ENCODE data around the gene TCEAL1. TPM values are rescaled to one million over a fixed set of nuclear protein-coding genes. Genes with fewer than 3 reads are reported as not detected.

The TCEAL1 gene
- total and polyA plus RNA-seq, 2 of the 13 experiments (the other 11 are each of a cell fraction or from before 2014, with no cell fraction given), result 11.2 to 14.8 TPM

DNA sequence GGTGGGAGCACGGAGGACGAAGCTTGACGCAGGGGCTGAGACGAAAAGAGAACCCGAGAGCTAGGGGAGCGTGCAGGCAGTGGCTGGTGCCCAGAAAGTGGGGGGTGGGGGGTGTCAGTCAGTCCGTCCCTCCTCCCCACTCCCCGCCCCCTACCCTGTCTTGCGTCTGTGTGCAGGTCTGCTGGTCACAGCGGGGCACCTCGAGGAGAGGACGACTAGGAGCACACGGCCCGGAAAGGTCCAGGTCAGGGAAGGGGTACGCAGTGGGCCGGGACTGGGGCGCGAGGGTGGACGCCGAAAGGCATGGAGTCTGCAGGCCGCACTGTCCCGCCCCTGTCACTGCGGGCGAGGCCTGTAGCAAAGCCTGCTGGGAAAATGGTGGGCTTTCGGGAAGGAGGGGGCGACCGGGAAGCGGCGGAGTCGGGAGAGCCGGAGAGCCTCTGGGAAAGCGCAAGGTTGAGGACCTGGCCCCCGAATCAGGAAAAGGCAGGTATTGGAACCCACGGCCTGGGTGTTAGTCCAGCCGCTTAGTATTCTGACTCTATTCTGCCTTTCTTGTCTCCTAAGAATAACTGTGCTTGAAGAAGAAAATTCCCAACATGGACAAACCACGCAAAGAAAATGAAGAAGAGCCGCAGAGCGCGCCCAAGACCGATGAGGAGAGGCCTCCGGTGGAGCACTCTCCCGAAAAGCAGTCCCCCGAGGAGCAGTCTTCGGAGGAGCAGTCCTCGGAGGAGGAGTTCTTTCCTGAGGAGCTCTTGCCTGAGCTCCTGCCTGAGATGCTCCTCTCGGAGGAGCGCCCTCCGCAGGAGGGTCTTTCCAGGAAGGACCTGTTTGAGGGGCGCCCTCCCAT, 769 bp downstream of the TCEAL1 start (continued):
- TF ChIP-seq, protein P1, sequence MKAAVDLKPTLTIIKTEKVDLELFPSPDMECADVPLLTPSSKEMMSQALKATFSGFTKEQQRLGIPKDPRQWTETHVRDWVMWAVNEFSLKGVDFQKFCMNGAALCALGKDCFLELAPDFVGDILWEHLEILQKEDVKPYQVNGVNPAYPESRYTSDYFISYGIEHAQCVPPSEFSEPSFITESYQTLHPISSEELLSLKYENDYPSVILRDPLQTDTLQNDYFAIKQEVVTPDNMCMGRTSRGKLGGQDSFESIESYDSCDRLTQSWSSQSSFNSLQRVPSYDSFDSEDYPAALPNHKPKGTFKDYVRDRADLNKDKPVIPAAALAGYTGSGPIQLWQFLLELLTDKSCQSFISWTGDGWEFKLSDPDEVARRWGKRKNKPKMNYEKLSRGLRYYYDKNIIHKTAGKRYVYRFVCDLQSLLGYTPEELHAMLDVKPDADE (CRISPR knock-in tag; IDR thresholded peaks at IDR 0.05), result no peak
- TF ChIP-seq, protein P2, sequence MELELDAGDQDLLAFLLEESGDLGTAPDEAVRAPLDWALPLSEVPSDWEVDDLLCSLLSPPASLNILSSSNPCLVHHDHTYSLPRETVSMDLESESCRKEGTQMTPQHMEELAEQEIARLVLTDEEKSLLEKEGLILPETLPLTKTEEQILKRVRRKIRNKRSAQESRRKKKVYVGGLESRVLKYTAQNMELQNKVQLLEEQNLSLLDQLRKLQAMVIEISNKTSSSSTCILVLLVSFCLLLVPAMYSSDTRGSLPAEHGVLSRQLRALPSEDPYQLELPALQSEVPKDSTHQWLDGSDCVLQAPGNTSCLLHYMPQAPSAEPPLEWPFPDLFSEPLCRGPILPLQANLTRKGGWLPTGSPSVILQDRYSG (CRISPR knock-in tag; IDR thresholded peaks at IDR 0.05), result no peak
- TF ChIP-seq ZFAT (CRISPR knock-in tag; conservative IDR thresholded peaks at IDR 0.05) (no peak), SPEN (CRISPR knock-in tag; IDR thresholded peaks at IDR 0.05; ENCODE audit: low read depth) (peak; percentile 70; the same call in 1 of the 2 replicates), ZNF788 (CRISPR knock-in tag; IDR thresholded peaks at IDR 0.05; ENCODE audit: borderline replicate concordance) (0 out of 2 replicates have a peak, but pooled peaks have one; percentile 17), SP140L (CRISPR knock-in tag; IDR thresholded peaks at IDR 0.05; ENCODE audit: borderline replicate concordance) (no peak), PITX1 (CRISPR knock-in tag; IDR thresholded peaks at IDR 0.05) (no peak), HNF4A (CRISPR knock-in tag; IDR thresholded peaks at IDR 0.05) (no peak), JARID2 (CRISPR knock-in tag; IDR thresholded peaks at IDR 0.05; ENCODE audit: insufficient replicate concordance) (no peak), DNMT1 (CRISPR knock-in tag; IDR thresholded peaks at IDR 0.05) (no peak), HOXA7 (CRISPR knock-in tag; IDR thresholded peaks at IDR 0.05) (no peak), ZNF205 (CRISPR knock-in tag; IDR thresholded peaks at IDR 0.05) (no peak), ZNF253 (CRISPR knock-in tag; IDR thresholded peaks at IDR 0.05; ENCODE audit: borderline replicate concordance) (no peak), FOSL1 (CRISPR knock-in tag; IDR thresholded peaks at IDR 0.05; ENCODE audit: borderline replicate concordance) (no peak), ZNF678 (CRISPR knock-in tag; IDR thresholded peaks at IDR 0.05) (no peak), RARA (CRISPR knock-in tag; IDR thresholded peaks at IDR 0.05) (0 out of 2 replicates have a peak, but pooled peaks have one; percentile 17), ARNTL (CRISPR knock-in tag; IDR thresholded peaks at IDR 0.05) (no peak)
- TF ChIP-seq, protein P3, sequence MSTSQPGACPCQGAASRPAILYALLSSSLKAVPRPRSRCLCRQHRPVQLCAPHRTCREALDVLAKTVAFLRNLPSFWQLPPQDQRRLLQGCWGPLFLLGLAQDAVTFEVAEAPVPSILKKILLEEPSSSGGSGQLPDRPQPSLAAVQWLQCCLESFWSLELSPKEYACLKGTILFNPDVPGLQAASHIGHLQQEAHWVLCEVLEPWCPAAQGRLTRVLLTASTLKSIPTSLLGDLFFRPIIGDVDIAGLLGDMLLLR (CRISPR knock-in tag; IDR thresholded peaks at IDR 0.05), result no peak
- TF ChIP-seq, protein P4, sequence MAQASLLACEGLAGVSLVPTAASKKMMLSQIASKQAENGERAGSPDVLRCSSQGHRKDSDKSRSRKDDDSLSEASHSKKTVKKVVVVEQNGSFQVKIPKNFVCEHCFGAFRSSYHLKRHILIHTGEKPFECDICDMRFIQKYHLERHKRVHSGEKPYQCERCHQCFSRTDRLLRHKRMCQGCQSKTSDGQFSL (CRISPR knock-in tag; IDR thresholded peaks at IDR 0.05), result peak; percentile 39; the same call in 1 of the 2 replicates
- TF ChIP-seq, protein P5, sequence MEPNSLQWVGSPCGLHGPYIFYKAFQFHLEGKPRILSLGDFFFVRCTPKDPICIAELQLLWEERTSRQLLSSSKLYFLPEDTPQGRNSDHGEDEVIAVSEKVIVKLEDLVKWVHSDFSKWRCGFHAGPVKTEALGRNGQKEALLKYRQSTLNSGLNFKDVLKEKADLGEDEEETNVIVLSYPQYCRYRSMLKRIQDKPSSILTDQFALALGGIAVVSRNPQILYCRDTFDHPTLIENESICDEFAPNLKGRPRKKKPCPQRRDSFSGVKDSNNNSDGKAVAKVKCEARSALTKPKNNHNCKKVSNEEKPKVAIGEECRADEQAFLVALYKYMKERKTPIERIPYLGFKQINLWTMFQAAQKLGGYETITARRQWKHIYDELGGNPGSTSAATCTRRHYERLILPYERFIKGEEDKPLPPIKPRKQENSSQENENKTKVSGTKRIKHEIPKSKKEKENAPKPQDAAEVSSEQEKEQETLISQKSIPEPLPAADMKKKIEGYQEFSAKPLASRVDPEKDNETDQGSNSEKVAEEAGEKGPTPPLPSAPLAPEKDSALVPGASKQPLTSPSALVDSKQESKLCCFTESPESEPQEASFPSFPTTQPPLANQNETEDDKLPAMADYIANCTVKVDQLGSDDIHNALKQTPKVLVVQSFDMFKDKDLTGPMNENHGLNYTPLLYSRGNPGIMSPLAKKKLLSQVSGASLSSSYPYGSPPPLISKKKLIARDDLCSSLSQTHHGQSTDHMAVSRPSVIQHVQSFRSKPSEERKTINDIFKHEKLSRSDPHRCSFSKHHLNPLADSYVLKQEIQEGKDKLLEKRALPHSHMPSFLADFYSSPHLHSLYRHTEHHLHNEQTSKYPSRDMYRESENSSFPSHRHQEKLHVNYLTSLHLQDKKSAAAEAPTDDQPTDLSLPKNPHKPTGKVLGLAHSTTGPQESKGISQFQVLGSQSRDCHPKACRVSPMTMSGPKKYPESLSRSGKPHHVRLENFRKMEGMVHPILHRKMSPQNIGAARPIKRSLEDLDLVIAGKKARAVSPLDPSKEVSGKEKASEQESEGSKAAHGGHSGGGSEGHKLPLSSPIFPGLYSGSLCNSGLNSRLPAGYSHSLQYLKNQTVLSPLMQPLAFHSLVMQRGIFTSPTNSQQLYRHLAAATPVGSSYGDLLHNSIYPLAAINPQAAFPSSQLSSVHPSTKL (CRISPR knock-in tag; IDR thresholded peaks at IDR 0.05), result no peak
